WTC11 (cell line): ENCODE measurements around the gene AR.

Source experiments
- KAT7 ChIP-seq: sonication (generic); formaldehyde crosslinking; IDR thresholded peaks from 2 replicates; pipeline ENCODE4 v1.8.1; 2023; ENCODE audit warnings: missing genetic modification reagents, mild to moderate bottlenecking, borderline replicate concordance
- TF ChIP-seq, protein P1 (sequence below): sonication (generic); formaldehyde crosslinking; IDR thresholded peaks from 2 replicates; pipeline ENCODE4 v1.8.0; 2022; ENCODE audit warnings: mild to moderate bottlenecking, missing genetic modification reagents

- TF ChIP-seq KAT7 (CRISPR knock-in tag), result no peak
- TF ChIP-seq, protein P1, sequence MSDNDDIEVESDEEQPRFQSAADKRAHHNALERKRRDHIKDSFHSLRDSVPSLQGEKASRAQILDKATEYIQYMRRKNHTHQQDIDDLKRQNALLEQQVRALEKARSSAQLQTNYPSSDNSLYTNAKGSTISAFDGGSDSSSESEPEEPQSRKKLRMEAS (CRISPR knock-in tag), result no peak
Observed at GRCh38 chrX:67524950-67525691, 18.7 kb upstream of the AR start.
